Measurements from ENCODE around the gene SNX7.

The SNX7 gene

DNA sequence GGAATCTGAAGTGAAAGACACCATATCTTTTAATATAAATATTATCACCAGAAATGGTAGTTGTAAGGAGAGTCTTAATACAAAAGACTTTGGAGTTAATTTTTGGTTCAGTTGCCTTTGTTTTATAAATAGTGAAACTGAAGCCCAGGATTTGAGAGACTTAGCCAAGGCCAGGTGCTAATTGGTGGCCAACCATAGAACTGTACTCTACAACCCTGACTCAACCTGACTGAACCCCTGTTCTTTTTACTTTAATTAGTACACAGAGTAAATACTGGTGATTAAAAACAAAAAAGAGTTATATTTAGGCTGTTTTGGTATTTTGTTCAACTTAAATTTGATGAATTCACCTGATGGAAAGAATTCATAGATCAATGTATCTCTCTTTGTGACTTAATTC is 76.3 kb downstream of the SNX7 start:
- no peaks in the 10 kb centered on the region for H3K27me3 ChIP-seq
- no peaks in the 10 kb centered on the region for H3K9me3 ChIP-seq
- no peak overlapping the region for H3K4me3 ChIP-seq (ENCODE audit: low read depth, low read length)
- H3K4me1 ChIP-seq: no peaks in the 10 kb centered on the region
- no peak for TF ChIP-seq CTCF (IDR thresholded peaks at IDR 0.05; ENCODE audit: low read depth, low read length)
- no peak for DNase-seq
- no peaks in the 10 kb centered on the region for H3K36me3 ChIP-seq

DNA sequence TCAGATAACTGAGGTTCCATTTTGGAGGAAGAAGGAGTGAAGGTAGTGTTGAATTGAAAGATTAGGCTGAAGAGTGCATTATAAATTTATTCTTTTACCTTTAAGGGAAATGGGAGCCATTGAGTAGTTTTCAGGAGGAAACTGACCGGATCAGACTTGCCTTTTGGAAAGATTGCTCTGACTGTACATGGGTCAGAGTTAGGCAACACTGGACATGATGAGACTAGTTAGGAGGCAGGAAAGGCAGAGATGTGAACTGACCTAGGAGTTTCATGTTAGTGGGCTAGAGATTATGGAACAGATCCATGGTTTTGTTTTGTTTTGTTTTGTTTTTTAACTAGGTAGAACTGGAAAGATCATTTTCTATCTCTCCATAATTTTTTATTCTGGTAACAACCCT is 78.2 kb downstream of the SNX7 start:
- H3K27me3 ChIP-seq: no peaks in the 10 kb centered on the region
- H3K4me1 ChIP-seq: no peaks in the 10 kb centered on the region
- no peak for TF ChIP-seq CTCF (IDR thresholded peaks at IDR 0.05; ENCODE audit: low read depth, low read length)
- no peak for DNase-seq
- H3K9me3 ChIP-seq: no peaks in the 10 kb centered on the region
- H3K36me3 ChIP-seq: no peaks in the 10 kb centered on the region
- no peak overlapping the region for H3K4me3 ChIP-seq (ENCODE audit: low read depth, low read length)

- H3K27me3 ChIP-seq: no peaks in the 10 kb centered on the region
- TF ChIP-seq CTCF (IDR thresholded peaks at IDR 0.05; ENCODE audit: low read depth, low read length): no peak
Measured at GRCh38 chr1:98741164-98741563, 79.6 kb downstream of the SNX7 start.

GRCh38 chr1:98749152-98749756 is 87.7 kb downstream of the SNX7 start:
- no peak overlapping the region for H3K4me3 ChIP-seq (ENCODE audit: low read depth, low read length)
- DNase-seq: no peak
- no peaks in the 10 kb centered on the region for H3K36me3 ChIP-seq
- peaks cover 9% of the 10 kb centered on the region for H3K4me1 ChIP-seq
- no peaks in the 10 kb centered on the region for H3K9me3 ChIP-seq
- TF ChIP-seq CTCF (IDR thresholded peaks at IDR 0.05; ENCODE audit: low read depth, low read length): peak; percentile 50
- no peaks in the 10 kb centered on the region for H3K27me3 ChIP-seq

More at GRCh38 chr1:98741164-98741563, 79.6 kb downstream of the SNX7 start:
- H3K9me3 ChIP-seq: no peaks in the 10 kb centered on the region
- no peak overlapping the region for H3K4me3 ChIP-seq (ENCODE audit: low read depth, low read length)
- H3K36me3 ChIP-seq: no peaks in the 10 kb centered on the region
- no peak for DNase-seq
- H3K4me1 ChIP-seq: no peaks in the 10 kb centered on the region

DNA sequence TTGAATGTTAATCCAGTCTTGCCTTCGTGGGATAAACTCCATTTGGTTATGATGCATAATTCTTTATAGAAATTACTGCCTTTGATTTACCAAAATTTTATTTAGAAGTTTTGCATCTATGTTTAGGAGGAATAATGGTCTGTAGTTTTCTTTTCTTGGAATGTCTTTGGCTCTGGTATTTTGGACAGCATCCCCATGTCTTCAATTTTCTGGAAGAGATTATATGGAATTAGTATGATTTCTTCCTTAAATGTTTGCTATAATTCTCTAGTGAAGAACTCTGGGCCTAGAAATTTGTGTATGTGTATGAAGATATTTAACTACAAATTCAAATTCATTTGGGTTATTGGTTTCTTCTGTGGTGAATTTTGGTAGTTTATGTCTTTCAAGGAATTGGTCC is 92.7 kb downstream of the SNX7 start:
- TF ChIP-seq CTCF (IDR thresholded peaks at IDR 0.05; ENCODE audit: low read depth, low read length): no peak
- no peak for DNase-seq
- no peaks in the 10 kb centered on the region for H3K27me3 ChIP-seq
- H3K4me3 ChIP-seq (ENCODE audit: low read depth, low read length): no peak overlapping the region
- H3K9me3 ChIP-seq: no peaks in the 10 kb centered on the region
- peaks cover 9% of the 10 kb centered on the region for H3K4me1 ChIP-seq
- no peaks in the 10 kb centered on the region for H3K36me3 ChIP-seq

DNA sequence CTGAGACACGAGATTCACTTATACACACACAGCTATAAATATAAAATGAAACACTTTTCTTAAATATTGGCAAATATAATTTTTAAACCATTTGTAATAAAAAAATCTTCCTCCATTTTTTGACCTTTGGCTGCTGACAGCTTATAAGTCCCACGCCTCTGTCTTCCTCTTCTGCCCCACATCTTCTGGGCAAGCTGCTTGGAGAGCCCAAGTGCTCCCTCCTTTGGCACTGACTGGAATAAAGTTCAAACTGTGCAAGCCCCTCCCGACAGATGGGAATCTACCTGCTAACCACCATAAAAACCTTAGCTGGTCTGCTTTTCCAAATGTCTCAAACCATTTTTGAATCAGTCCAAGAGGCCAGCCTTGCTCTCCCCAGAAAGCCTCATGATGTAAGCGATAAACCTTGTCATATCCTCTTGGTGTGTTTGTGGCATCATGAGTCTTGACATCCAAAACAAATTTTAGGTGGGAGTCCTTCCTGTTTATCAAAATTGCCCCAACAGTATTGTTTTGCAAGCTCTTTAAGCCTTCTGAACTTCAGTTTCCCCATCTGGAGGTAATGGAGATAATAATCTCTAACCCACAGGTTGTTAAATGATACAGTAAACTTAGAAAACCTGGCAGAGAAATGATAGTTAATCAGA is 99.8 kb downstream of the SNX7 start:
- TF ChIP-seq CTCF (IDR thresholded peaks at IDR 0.05; ENCODE audit: low read depth, low read length): peak; percentile 60
- peaks cover 3% of the 10 kb centered on the region for H3K4me1 ChIP-seq
- no peaks in the 10 kb centered on the region for H3K27me3 ChIP-seq
- DNase-seq: peak; percentile 27
- no peaks in the 10 kb centered on the region for H3K9me3 ChIP-seq
- H3K4me3 ChIP-seq (ENCODE audit: low read depth, low read length): no peak overlapping the region
- H3K36me3 ChIP-seq: no peaks in the 10 kb centered on the region

All from BE2C (cell line).